22Rv1 (cell line): ENCODE data around the gene ASPRV1.

Experiments
- ZFX ChIP-seq: fragments of 450-650 bp; IDR thresholded peaks from 2 replicates; pipeline ENCODE4 v1.6.1; 2017; ENCODE audit warnings: antibody characterized with exemption, borderline replicate concordance
- TF ChIP-seq, protein P1 (sequence below): fragments of 450-650 bp; IDR thresholded peaks from 2 replicates; pipeline ENCODE4 v1.5.1; 2017; ENCODE audit warnings: mild to moderate bottlenecking

DNA sequence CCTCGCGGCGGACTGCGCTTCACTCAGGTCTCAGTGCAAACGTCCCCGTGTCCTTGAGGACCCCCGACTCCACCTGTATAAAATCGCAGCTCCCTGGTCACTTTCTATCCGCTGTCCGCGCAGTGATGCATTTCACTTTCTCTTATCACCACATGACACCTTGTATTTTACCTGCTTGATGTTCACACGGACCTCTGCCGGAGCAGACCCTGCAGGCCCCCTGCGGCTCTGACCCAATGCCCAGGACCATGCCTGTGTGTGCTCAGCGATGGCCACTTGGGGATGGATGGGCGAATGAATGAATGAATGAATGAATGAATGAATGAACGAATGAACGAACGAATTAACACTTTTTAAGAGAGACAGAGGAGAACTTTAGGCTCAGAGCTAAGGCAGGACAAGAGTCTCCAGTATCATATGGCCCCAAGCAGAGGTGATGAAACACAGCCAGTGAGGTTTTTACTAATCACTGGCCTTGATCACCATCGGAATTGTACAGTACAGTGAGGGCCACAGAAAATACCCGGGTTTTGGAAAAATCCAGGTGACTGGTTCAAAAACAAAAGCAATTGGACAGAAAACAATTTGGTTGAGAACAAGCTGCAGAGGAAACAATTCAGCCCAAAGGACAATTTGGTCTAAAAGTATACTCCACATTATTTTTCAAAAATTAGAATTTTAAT lies 12.3 kb downstream of the ASPRV1 start:
- TF ChIP-seq, protein P1, sequence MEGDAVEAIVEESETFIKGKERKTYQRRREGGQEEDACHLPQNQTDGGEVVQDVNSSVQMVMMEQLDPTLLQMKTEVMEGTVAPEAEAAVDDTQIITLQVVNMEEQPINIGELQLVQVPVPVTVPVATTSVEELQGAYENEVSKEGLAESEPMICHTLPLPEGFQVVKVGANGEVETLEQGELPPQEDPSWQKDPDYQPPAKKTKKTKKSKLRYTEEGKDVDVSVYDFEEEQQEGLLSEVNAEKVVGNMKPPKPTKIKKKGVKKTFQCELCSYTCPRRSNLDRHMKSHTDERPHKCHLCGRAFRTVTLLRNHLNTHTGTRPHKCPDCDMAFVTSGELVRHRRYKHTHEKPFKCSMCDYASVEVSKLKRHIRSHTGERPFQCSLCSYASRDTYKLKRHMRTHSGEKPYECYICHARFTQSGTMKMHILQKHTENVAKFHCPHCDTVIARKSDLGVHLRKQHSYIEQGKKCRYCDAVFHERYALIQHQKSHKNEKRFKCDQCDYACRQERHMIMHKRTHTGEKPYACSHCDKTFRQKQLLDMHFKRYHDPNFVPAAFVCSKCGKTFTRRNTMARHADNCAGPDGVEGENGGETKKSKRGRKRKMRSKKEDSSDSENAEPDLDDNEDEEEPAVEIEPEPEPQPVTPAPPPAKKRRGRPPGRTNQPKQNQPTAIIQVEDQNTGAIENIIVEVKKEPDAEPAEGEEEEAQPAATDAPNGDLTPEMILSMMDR: no peak
- no peak for TF ChIP-seq ZFX
